ENCODE measurements around the gene SMPD3. TPM values are rescaled to one million over a fixed set of nuclear protein-coding genes. Genes with fewer than 3 reads are reported as not detected.

SMPD3 gene
- total RNA-seq, 1 experiment from 2014 or later = 0.17 TPM

DNA sequence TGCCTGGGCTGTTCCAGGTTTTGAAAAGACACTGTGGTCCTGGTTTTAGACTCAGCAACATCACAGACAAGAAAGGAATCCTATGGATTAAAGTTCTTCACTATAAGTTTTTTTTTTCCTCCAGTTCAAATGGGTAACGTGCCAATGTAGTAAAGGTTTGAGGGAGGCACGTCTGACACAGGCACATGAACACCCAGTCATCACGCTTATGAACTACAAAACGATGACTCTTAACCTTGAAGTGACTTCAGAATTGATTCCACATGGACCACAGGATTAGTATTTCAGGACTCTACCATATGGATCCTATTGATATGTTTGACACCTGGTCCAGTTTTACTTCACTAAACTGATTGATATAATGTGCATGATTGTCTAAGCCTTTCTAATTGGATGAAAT lies 135.2 kb downstream of the SMPD3 start:
- no peaks in the 10 kb centered on the region for H3K27me3 ChIP-seq (replicated peaks; ENCODE audit: insufficient read depth, low read depth, low read length, poor library complexity)
- no peak for DNase-seq (ENCODE audit: low spot score)
- intact Hi-C loops (cut with micrococcal nuclease; ENCODE audit: unreplicated experiment) = loop anchor here (5.0 kb wide), 1 partner anchor 51 kb away; the partner anchor contains the start of gene SLC7A6
- ChIA-PET CTCF (no interaction called here), POLR2A (ENCODE audit: low non-redundant PET) (no interaction called here)
- no peak overlapping the region for H3K4me3 ChIP-seq (ENCODE audit: low read depth, low read length, poor library complexity, severe bottlenecking)
- TF ChIP-seq, protein P1, sequence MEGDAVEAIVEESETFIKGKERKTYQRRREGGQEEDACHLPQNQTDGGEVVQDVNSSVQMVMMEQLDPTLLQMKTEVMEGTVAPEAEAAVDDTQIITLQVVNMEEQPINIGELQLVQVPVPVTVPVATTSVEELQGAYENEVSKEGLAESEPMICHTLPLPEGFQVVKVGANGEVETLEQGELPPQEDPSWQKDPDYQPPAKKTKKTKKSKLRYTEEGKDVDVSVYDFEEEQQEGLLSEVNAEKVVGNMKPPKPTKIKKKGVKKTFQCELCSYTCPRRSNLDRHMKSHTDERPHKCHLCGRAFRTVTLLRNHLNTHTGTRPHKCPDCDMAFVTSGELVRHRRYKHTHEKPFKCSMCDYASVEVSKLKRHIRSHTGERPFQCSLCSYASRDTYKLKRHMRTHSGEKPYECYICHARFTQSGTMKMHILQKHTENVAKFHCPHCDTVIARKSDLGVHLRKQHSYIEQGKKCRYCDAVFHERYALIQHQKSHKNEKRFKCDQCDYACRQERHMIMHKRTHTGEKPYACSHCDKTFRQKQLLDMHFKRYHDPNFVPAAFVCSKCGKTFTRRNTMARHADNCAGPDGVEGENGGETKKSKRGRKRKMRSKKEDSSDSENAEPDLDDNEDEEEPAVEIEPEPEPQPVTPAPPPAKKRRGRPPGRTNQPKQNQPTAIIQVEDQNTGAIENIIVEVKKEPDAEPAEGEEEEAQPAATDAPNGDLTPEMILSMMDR (conservative IDR thresholded peaks at IDR 0.05; ENCODE audit: low read depth, low read length) = no peak
- TF ChIP-seq EZH2 (IDR thresholded peaks at IDR 0.05; ENCODE audit: borderline replicate concordance, low read depth, low read length, poor library complexity, severe bottlenecking) = no peak
- H3K4me1 ChIP-seq (ENCODE audit: insufficient read depth, low read length, poor library complexity, severe bottlenecking) = peaks cover 15% of the 10 kb centered on the region
- peaks cover 17% of the 10 kb centered on the region for H3K36me3 ChIP-seq (ENCODE audit: insufficient read depth, low read length, poor library complexity, severe bottlenecking)
- no peak overlapping the region for H3K27ac ChIP-seq (ENCODE audit: low read depth, low read length, poor library complexity, severe bottlenecking)
- H3K9me3 ChIP-seq (ENCODE audit: low read depth, low read length, poor library complexity, severe bottlenecking) = no peaks in the 10 kb centered on the region
- BruUV-seq (replicated peaks) = no TSS peak

DNA sequence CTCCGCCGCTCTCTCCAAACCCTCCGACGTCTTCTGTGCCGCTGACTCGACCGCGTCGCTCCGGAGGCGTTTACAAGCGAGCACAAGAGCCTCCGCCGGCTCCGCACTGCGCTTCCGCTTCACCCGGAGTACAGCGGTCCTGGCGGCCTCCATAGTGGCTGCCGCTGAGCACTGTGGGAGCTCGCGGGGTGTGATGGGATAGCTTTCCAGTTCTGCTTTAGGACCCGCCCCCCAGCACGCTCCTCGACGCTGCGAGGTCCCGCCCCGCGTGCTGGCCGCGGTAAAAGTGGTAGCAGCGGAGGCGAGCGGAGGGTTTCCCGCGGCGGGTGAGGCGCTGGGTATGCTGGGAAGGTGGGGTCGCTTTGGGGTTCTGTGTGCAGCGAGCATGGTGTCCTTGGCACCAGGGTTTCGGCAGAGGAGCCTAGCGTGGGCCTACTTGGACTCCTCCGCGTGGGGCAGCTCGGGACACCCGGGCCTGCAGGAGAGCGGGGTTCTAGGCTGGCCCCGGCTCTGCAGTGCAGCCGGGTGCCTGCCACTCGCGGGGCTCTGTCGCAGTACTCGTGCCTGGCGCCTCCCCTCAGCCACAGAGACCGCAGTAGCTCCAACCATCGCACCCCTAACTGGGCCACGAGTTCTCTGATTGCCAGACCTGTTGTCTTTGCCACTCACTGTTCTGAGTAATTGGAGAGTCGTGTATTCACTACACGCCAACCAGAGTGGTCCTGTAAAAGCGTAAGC lies 137.4 kb downstream of the SMPD3 start, which contains the start of the genes PRMT7 and SLC7A6OS:
Gene PRMT7, plus strand, starts transcription at position 246 of the 738 bp plus-strand sequence. CDS start 4,961 bp downstream, outside the sequence.
Gene SLC7A6OS, minus strand, starts transcription at position 173 of the 738 bp plus-strand sequence. Its CDS starts 20 bp downstream, at position 153.
- BruUV-seq (replicated peaks) = TSS peak; percentile 55
- intact Hi-C loops (cut with micrococcal nuclease; ENCODE audit: unreplicated experiment) = loop anchor here (5.0 kb wide), 1 partner anchor 49 kb away; the partner anchor contains the start of gene SLC7A6
- Histone ChIP-seq H3K4me1 (ENCODE audit: insufficient read depth, low read length, poor library complexity, severe bottlenecking) (peaks cover 15% of the 10 kb centered on the region), H3K27me3 (replicated peaks; ENCODE audit: insufficient read depth, low read depth, low read length, poor library complexity) (no peaks in the 10 kb centered on the region), H3K9me3 (ENCODE audit: low read depth, low read length, poor library complexity, severe bottlenecking) (no peaks in the 10 kb centered on the region), H3K4me3 (ENCODE audit: low read depth, low read length, poor library complexity, severe bottlenecking) (peak within 1 kb of the TSS; percentile 71), H3K27ac (ENCODE audit: low read depth, low read length, poor library complexity, severe bottlenecking) (peak within 1 kb of the TSS; percentile 88), H3K36me3 (ENCODE audit: insufficient read depth, low read length, poor library complexity, severe bottlenecking) (peaks cover 30% of the 10 kb centered on the region)
- ChIA-PET CTCF (interaction anchor here (1.1 to 1.4 kb wide), 2 partner anchors 12 to 47 kb away, joined by 4 to 7 read pairs; partner anchors contain the start of gene SLC7A6), POLR2A (ENCODE audit: low non-redundant PET) (interaction anchor here (0.6 kb wide), 1 partner anchor 12 kb away, joined by 4 read pairs; no protein-coding TSS in a partner anchor)
- TF ChIP-seq, protein P1 (conservative IDR thresholded peaks at IDR 0.05; ENCODE audit: low read depth, low read length) = no peak
- TF ChIP-seq EZH2 (IDR thresholded peaks at IDR 0.05; ENCODE audit: borderline replicate concordance, low read depth, low read length, poor library complexity, severe bottlenecking) = no peak
- peak; percentile 97 for DNase-seq (ENCODE audit: low spot score)

DNA sequence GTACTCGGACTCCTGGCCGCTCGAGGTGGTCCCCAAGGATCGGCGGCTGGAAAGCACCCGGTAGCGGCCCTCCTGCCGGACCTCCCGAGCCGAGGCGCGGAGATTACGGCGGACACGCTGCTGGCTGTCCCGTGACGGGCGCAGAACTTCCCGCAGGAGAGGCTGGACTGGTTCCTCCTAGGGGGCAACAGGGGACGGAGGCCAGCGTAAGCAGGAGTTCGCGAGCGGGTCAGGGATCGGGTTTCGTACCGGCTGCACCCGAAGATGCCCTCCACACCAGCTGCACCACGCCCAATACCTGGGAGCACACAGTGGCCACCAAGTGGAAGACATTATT lies 137.9 kb downstream of the SMPD3 start:
- Histone ChIP-seq H3K36me3 (ENCODE audit: insufficient read depth, low read length, poor library complexity, severe bottlenecking) (peaks cover 25% of the 10 kb centered on the region), H3K9me3 (ENCODE audit: low read depth, low read length, poor library complexity, severe bottlenecking) (no peaks in the 10 kb centered on the region), H3K27me3 (replicated peaks; ENCODE audit: insufficient read depth, low read depth, low read length, poor library complexity) (no peaks in the 10 kb centered on the region), H3K4me1 (ENCODE audit: insufficient read depth, low read length, poor library complexity, severe bottlenecking) (peaks cover 15% of the 10 kb centered on the region), H3K4me3 (ENCODE audit: low read depth, low read length, poor library complexity, severe bottlenecking) (peak overlapping the region; percentile 71), H3K27ac (ENCODE audit: low read depth, low read length, poor library complexity, severe bottlenecking) (peak overlapping the region; percentile 88)
- TF ChIP-seq, protein P1 (conservative IDR thresholded peaks at IDR 0.05; ENCODE audit: low read depth, low read length) = no peak
- TF ChIP-seq EZH2 (IDR thresholded peaks at IDR 0.05; ENCODE audit: borderline replicate concordance, low read depth, low read length, poor library complexity, severe bottlenecking) = no peak
- BruUV-seq (replicated peaks) = no TSS peak
- CTCF ChIA-PET = interaction anchor here (1.1 to 1.4 kb wide), 2 partner anchors 11 to 46 kb away, joined by 4 to 7 read pairs; partner anchors contain the start of gene SLC7A6
- intact Hi-C loops (cut with micrococcal nuclease; ENCODE audit: unreplicated experiment) = loop anchor here (5.0 kb wide), 1 partner anchor 48 kb away; the partner anchor contains the start of gene SLC7A6
- POLR2A ChIA-PET (ENCODE audit: low non-redundant PET) = interaction anchor here (0.6 kb wide), 1 partner anchor 11 kb away, joined by 4 read pairs; no protein-coding TSS in a partner anchor
- DNase-seq (ENCODE audit: low spot score) = no peak
